GM12878 (cell line): ENCODE data around the gene SPCS3. TPM values are rescaled to one million over a fixed set of nuclear protein-coding genes. Genes with fewer than 3 reads are reported as not detected.
A peak's percentile ranks its signal among the peaks of the same experiment; 100 is the strongest.

Experiments
- ATAC-seq: fragments of 200-7000 bp; cut with Tn5 transposase; 3 replicates; pipeline ENCODE4 v1.9.1; 2020; ENCODE audit warnings: mild to moderate bottlenecking, moderate library complexity
- BruUV-seq: library from RNA; stranded (reverse); fragments of 400-500 nt; replicated peaks from 2 replicates; lab custom pipeline; 2021; lab: Mats Ljungman, UMichigan
- CTCF ChIA-PET: fragments of 300-600 bp; sonication (Branson Sonifier 250); formaldehyde crosslinking; extraction: SDS; loops from one replicate; lab custom pipeline; 2021; ENCODE audit warnings: inconsistent platforms; lab: Yijun Ruan, JAX
- POLR2A ChIA-PET: fragments of 350-600 bp; formaldehyde crosslinking; extraction: SDS; loops from one replicate; lab custom pipeline; 2021; ENCODE audit warnings: inconsistent platforms; lab: Charles Lee
- RAD21 ChIA-PET: fragments of 300-600 bp; sonication (Branson Sonifier 250); formaldehyde crosslinking; loops from one replicate; lab custom pipeline; 2023; ENCODE audit warnings: antibody characterized with exemption; ENCODE audit not compliant: unreplicated experiment; lab: Charles Lee
- SMC1A ChIA-PET: fragments of 300-600 bp; sonication (Branson Sonifier 250); formaldehyde crosslinking; loops from one replicate; lab custom pipeline; 2023; ENCODE audit not compliant: unreplicated experiment, uncharacterized antibody; lab: Charles Lee
- DNase-seq: peaks from one replicate; pipeline ENCODE4 v3.0.0-alpha.2; 2011; ENCODE audit warnings: low read depth, low spot score
- FAIRE-seq: peaks from 3 replicates; lab custom pipeline; 2011; peaks lifted over from hg19 to GRCh38; lab: Jason Lieb, UNC
- H2AFZ ChIP-seq: 2 replicates; pipeline ENCODE4 v1.6.0; 2011; ENCODE audit warnings: low read depth, low read length, control low read depth; ENCODE audit not compliant: control insufficient read depth
- H3K27ac ChIP-seq: 2 replicates; pipeline ENCODE4 v1.5.1; 2011; ENCODE audit warnings: control low read depth; ENCODE audit not compliant: control insufficient read depth, insufficient read depth
- H3K27me3 ChIP-seq, 2 experiments: replicated peaks in 1 of 2; 2 replicates each; pipeline versions ENCODE4 v1.6.0 to v1.6.1; 2011; ENCODE audit warnings: low read length in 1 of 2; ENCODE audit not compliant: control insufficient read depth in 2 of 2, insufficient read depth in 2 of 2
- H3K36me3 ChIP-seq, 2 experiments: 2 replicates each; pipeline ENCODE4 v1.5.1; 2011; ENCODE audit warnings: low read length in 1 of 2; ENCODE audit not compliant: control insufficient read depth in 2 of 2, insufficient read depth in 2 of 2
- H3K4me1 ChIP-seq: 2 replicates; pipeline ENCODE4 v1.6.1; 2011; ENCODE audit warnings: mild to moderate bottlenecking, low read length, moderate library complexity, mixed read lengths; ENCODE audit not compliant: control insufficient read depth, insufficient read depth
- H3K4me2 ChIP-seq: 2 replicates; pipeline ENCODE4 v1.6.0; 2011; ENCODE audit warnings: control low read depth; ENCODE audit not compliant: control insufficient read depth, insufficient read depth
- H3K4me3 ChIP-seq: fragments of 200-600 bp; sonication (generic); 2 replicates; pipeline ENCODE4 v1.5.1; 2016
- H3K79me2 ChIP-seq: 2 replicates; pipeline ENCODE4 v1.6.0; 2011; ENCODE audit warnings: low read length; ENCODE audit not compliant: control insufficient read depth, insufficient read depth
- H3K9ac ChIP-seq: 2 replicates; pipeline ENCODE4 v1.8.0; 2011; ENCODE audit warnings: low read length, control low read depth, mixed read lengths; ENCODE audit not compliant: control insufficient read depth, insufficient read depth
- H3K9me3 ChIP-seq: replicated peaks from 3 replicates; pipeline ENCODE4 v1.5.1; 2011; ENCODE audit warnings: mild to moderate bottlenecking, low read length; ENCODE audit not compliant: control insufficient read depth, insufficient read depth
- H4K20me1 ChIP-seq: 2 replicates; pipeline ENCODE4 v1.6.0; 2011; ENCODE audit not compliant: control insufficient read depth, insufficient read depth
- CBX5 ChIP-seq: sonication (generic); IDR thresholded peaks from 2 replicates; pipeline ENCODE4 v1.6.1; 2016; ENCODE audit warnings: low read depth, moderate library complexity, mild to moderate bottlenecking, inconsistent platforms
- GABPA ChIP-seq: IDR thresholded peaks from 2 replicates; pipeline ENCODE4 v1.6.1; 2014; ENCODE audit warnings: antibody characterized with exemption, low read depth, mild to moderate bottlenecking, inconsistent platforms
- NR2C1 ChIP-seq: fragments of 450-650 bp; IDR thresholded peaks from 2 replicates; pipeline ENCODE4 v1.6.1; 2017; ENCODE audit warnings: antibody characterized with exemption, mild to moderate bottlenecking, moderate library complexity
- NR2C2 ChIP-seq: IDR thresholded peaks from 2 replicates; pipeline ENCODE4 v1.6.1; 2011; ENCODE audit warnings: borderline replicate concordance, low read depth; ENCODE audit not compliant: control insufficient read depth, insufficient read length
- POLR2A ChIP-seq: IDR thresholded peaks from 2 replicates; pipeline ENCODE4 v1.6.1; 2011; ENCODE audit warnings: low read depth, mild to moderate bottlenecking, low read length
- SMARCA5 ChIP-seq: fragments of 450-650 bp; IDR thresholded peaks from 2 replicates; pipeline ENCODE4 v1.6.1; 2017; ENCODE audit warnings: mild to moderate bottlenecking
- WGBS: methylation state at CpG from one replicate; pipeline ENCODE4 v1.1.6; 2016; ENCODE audit warnings: low lambda C conversion rate; ENCODE audit not compliant: insufficient replicate concordance, insufficient coverage; ENCODE audit errors: missing lambda C conversion rate; 5-methylcytosine and 5-hydroxymethylcytosine counted together
- in situ Hi-C: fragments of 300-500 bp; cut with MboI; formaldehyde crosslinking; loops from 9 replicates; pipeline ENCODE4 v1.14.3; 2018; ENCODE audit warnings: mixed read lengths
- intact Hi-C: fragments of 100-400 bp; cut with micrococcal nuclease; formaldehyde crosslinking; loops from one replicate; pipeline ENCODE4 v1.14.2; 2022; ENCODE audit not compliant: unreplicated experiment
- polyA plus RNA-seq, 11 experiments: library from polyadenylated mRNA; depleted of rRNA in 4 of 11; unstranded in 6 of 11; stranded (reverse) in 5 of 11; fragments of >200 nt; fragmentation: Nextera tagmentation in 4 of 11; fragmentation: Illumina TruSeq in 1 of 11; extraction: Ambion mirVana in 4 of 11; extraction: Trizol in 1 of 11; gene quantifications; 1 replicate in 1 of 11; 2 replicates in 10 of 11; pipeline versions ENCODE4 v1.2.1 to v1.2.3, GENCODE V29; 2011 to 2016; ENCODE audit warnings: inconsistent platforms in 2 of 11, missing spikeins in 2 of 11, low read depth in 1 of 11
- total RNA-seq, 4 experiments: library from RNA; depleted of rRNA in 3 of 4; stranded (reverse); fragments of >200 nt in 3 of 4; fragmentation: Illumina TruSeq in 1 of 4; extraction: Trizol in 1 of 4; gene quantifications; 2 replicates each; pipeline versions ENCODE4 v1.2.1 to v1.2.3, GENCODE V29; 2013 to 2021

Gene SPCS3
- total and polyA plus RNA-seq, 10 of the 15 experiments (the other 5 are each of a cell fraction or from before 2014, with no cell fraction given) = 50.0 to 151 (median 76.4) TPM

GRCh38 chr4:176320976-176321361 lies 1.2 kb downstream of the SPCS3 start:
- H4K20me1 ChIP-seq = no peaks in the 10 kb centered on the region
- H3K79me2 ChIP-seq = peaks cover 54% of the 10 kb centered on the region
- H2AFZ ChIP-seq = peak overlapping the region; percentile 59; the same call in 1 of the 2 replicates
- TF ChIP-seq NR2C1 = no peak
- no peak for TF ChIP-seq SMARCA5
- TF ChIP-seq CBX5 = no peak
- no peak for TF ChIP-seq NR2C2
- POLR2A ChIA-PET = interaction anchor here (0.7 kb wide), 1 partner anchor 125 kb away, joined by 3 read pairs; no protein-coding TSS in a partner anchor
- ATAC-seq (no peak), FAIRE-seq (no peak), DNase-seq (no peak)
- peak overlapping the region; percentile 85 for H3K4me2 ChIP-seq
- H3K27me3 ChIP-seq = no peaks in the 10 kb centered on the region
- H3K27ac ChIP-seq = peak overlapping the region; percentile 83
- BruUV-seq = no TSS peak
- intact Hi-C loops (loop anchor here (1.0 to 5.0 kb wide), 2 partner anchors 126 to 169 kb away; partner anchors contain the start of gene SPATA4), in situ Hi-C loops (no loop called here)
- no peaks in the 10 kb centered on the region; a peak in 1 of 4 replicates for H3K36me3 ChIP-seq
- H3K4me3 ChIP-seq = peak overlapping the region; percentile 81
- 0% methylated on average over 6 of the region's 6 CpGs for WGBS
- RAD21 ChIA-PET = interaction anchor here (0.7 kb wide), 1 partner anchor 367 kb away, joined by 3 read pairs; no protein-coding TSS in a partner anchor
- H3K9ac ChIP-seq = peak overlapping the region; percentile 95
- SMC1A ChIA-PET = interaction anchor here (0.6 to 1.7 kb wide), 3 partner anchors 19 to 1120 kb away, joined by 3 to 4 read pairs (median 3); no protein-coding TSS in a partner anchor
- H3K9me3 ChIP-seq = no peaks in the 10 kb centered on the region
- H3K4me1 ChIP-seq = peaks cover 9% of the 10 kb centered on the region; the same call in 1 of the 2 replicates
- CTCF ChIA-PET = interaction anchor here (1.0 kb wide), 1 partner anchor 9 kb away, joined by 3 read pairs; no protein-coding TSS in a partner anchor

DNA sequence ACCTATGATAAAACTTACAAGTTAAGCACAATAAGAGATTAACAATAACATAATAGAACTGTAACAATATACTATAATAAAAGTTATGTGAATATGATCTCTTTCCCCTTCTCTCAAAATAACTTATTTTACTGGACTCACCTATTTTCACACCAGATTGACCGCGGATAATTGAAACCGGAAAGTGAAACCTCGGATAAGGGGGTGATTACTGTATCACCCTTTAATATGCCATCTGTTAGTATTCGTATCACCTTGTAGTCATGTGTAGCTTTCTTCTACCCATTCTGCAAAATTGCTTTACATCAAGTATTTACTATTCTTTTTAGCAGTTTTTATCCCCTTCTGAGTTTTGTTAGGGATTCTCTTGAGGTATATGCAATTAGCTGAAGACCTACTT lies 1.8 kb downstream of the SPCS3 start:
- ChIA-PET RAD21 (interaction anchor here (0.7 kb wide), 1 partner anchor 368 kb away, joined by 3 read pairs; no protein-coding TSS in a partner anchor), SMC1A (interaction anchor here (0.7 to 1.7 kb wide), 2 partner anchors 18 to 360 kb away, joined by 3 to 4 read pairs; no protein-coding TSS in a partner anchor), CTCF (interaction anchor here (1.0 kb wide), 1 partner anchor 8 kb away, joined by 3 read pairs; no protein-coding TSS in a partner anchor), POLR2A (interaction anchor here (0.6 to 1.0 kb wide), 3 partner anchors 9 to 126 kb away, joined by 3 read pairs; no protein-coding TSS in a partner anchor)
- H3K4me3 ChIP-seq = peak overlapping the region; percentile 81
- FAIRE-seq (no peak), ATAC-seq (no peak), DNase-seq (no peak)
- BruUV-seq = no TSS peak
- H3K9me3 ChIP-seq = no peaks in the 10 kb centered on the region
- no peak overlapping the region for H3K27ac ChIP-seq
- intact Hi-C loops (loop anchor here (5.0 kb wide), 1 partner anchor 169 kb away; no protein-coding TSS in a partner anchor), in situ Hi-C loops (no loop called here)
- no peaks in the 10 kb centered on the region; a peak in 1 of 4 replicates for H3K36me3 ChIP-seq
- peak; percentile 49; the same call in 1 of the 2 replicates for TF ChIP-seq GABPA
- TF ChIP-seq POLR2A = no peak
- H3K27me3 ChIP-seq = no peaks in the 10 kb centered on the region
- WGBS = 1% methylated on average over 5 of the region's 5 CpGs
- peaks cover 9% of the 10 kb centered on the region; the same call in 1 of the 2 replicates for H3K4me1 ChIP-seq
- H4K20me1 ChIP-seq = no peaks in the 10 kb centered on the region
- H3K79me2 ChIP-seq = peaks cover 56% of the 10 kb centered on the region
- H2AFZ ChIP-seq = no peak overlapping the region
- H3K4me2 ChIP-seq = peak overlapping the region; percentile 85
- H3K9ac ChIP-seq = peak overlapping the region; percentile 95; the same call in 1 of the 2 replicates
